Measurements from ENCODE around the gene SCAPER.

GRCh38 chr15:76470691-76471090, 434.4 kb downstream of the SCAPER start:
- TF ChIP-seq CTCF (IDR thresholded peaks at IDR 0.05) (no peak), ZNF121 (CRISPR knock-in tag; IDR thresholded peaks at IDR 0.05) (no peak), FOXJ3 (CRISPR knock-in tag; IDR thresholded peaks at IDR 0.05; ENCODE audit: borderline replicate concordance) (no peak), TEAD4 (CRISPR knock-in tag; IDR thresholded peaks at IDR 0.05) (no peak), SP1 (CRISPR knock-in tag; conservative IDR thresholded peaks at IDR 0.05) (no peak), FOXK1 (CRISPR knock-in tag; IDR thresholded peaks at IDR 0.05) (no peak), ETV6 (CRISPR knock-in tag; IDR thresholded peaks at IDR 0.05) (no peak), ATF6 (CRISPR knock-in tag; IDR thresholded peaks at IDR 0.05) (no peak), USF1 (CRISPR knock-in tag; IDR thresholded peaks at IDR 0.05) (no peak), RORB (CRISPR knock-in tag; IDR thresholded peaks at IDR 0.05) (no peak), USF2 (CRISPR knock-in tag; IDR thresholded peaks at IDR 0.05) (no peak), IRF1 (CRISPR knock-in tag; IDR thresholded peaks at IDR 0.05) (no peak), ATF3 (CRISPR knock-in tag; conservative IDR thresholded peaks at IDR 0.05) (no peak)
- TF ChIP-seq, protein P1, sequence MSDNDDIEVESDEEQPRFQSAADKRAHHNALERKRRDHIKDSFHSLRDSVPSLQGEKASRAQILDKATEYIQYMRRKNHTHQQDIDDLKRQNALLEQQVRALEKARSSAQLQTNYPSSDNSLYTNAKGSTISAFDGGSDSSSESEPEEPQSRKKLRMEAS (CRISPR knock-in tag; IDR thresholded peaks at IDR 0.05), result no peak

Data from WTC11 (cell line).